Chondrocyte (in vitro differentiated cells): ENCODE results near the gene SLC24A4. TPM values are rescaled to one million over a fixed set of nuclear protein-coding genes. Genes with fewer than 3 reads are reported as not detected.

Experiments used
- DNase-seq: peaks from one replicate; pipeline ENCODE4 v3.0.0; 2021; ENCODE audit warnings: mixed read lengths, low spot score
- H3K27ac Mint-ChIP-seq: one replicate; pipeline ENCODE4 v1.8.0; 2021; ENCODE audit warnings: mild to moderate bottlenecking, moderate library complexity, mixed read lengths; ENCODE audit not compliant: unreplicated experiment
- H3K27me3 Mint-ChIP-seq: 2 replicates; pipeline ENCODE4 v1.8.0; 2021; ENCODE audit warnings: low read depth, mixed read lengths
- H3K36me3 Mint-ChIP-seq: 2 replicates; pipeline ENCODE4 v1.8.0; 2021; ENCODE audit warnings: low read depth, mixed read lengths
- H3K4me1 Mint-ChIP-seq: 2 replicates; pipeline ENCODE4 v1.8.0; 2021; ENCODE audit warnings: low read depth, mild to moderate bottlenecking, mixed read lengths
- H3K4me3 Mint-ChIP-seq: one replicate; pipeline ENCODE4 v1.8.0; 2021; ENCODE audit warnings: mild to moderate bottlenecking, moderate library complexity, mixed read lengths; ENCODE audit not compliant: unreplicated experiment
- H3K9me3 Mint-ChIP-seq: 2 replicates; pipeline ENCODE4 v1.8.0; 2021; ENCODE audit warnings: low read depth, mixed read lengths
- total RNA-seq: library from RNA; stranded (reverse); gene quantifications from 3 replicates; pipeline ENCODE4 v1.2.1, GENCODE V29; 2021
- TF ChIP-seq, protein P1 (sequence below): fragments of 200-600 bp; sonication (generic); IDR thresholded peaks from 2 replicates; pipeline ENCODE4 v1.5.0; 2021; ENCODE audit warnings: antibody characterized with exemption, mild to moderate bottlenecking, moderate library complexity

SLC24A4 gene
- total RNA-seq, 1 donor from 2014 or later, result 0.37 TPM

DNA sequence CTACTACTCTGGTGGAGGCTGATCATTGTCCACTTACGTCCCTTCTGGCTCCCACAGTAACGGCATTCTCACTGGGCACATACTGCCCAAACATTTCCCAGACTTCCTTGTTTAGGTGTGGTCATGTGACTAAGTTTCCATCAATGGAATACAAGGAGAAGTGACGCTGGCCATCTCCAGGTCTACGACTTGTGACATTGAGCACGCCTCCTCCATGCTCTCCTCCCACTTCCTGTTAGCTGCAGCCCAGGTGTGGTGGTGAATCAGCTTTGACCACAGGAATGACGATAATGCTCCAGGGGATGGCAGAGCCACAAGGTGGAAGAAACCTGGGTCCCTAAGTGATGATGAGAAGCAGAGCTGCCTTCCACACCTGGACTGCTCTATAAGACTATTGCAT, 6.0 kb upstream of the SLC24A4 start:
- Mint-ChIP-seq H3K4me1 (peaks cover 4% of the 10 kb centered on the region), H3K9me3 (no peaks in the 10 kb centered on the region), H3K27me3 (peaks cover 55% of the 10 kb centered on the region), H3K27ac (no peak overlapping the region), H3K36me3 (peaks cover 2% of the 10 kb centered on the region), H3K4me3 (no peak overlapping the region)
- no peak for DNase-seq
- TF ChIP-seq, protein P1, sequence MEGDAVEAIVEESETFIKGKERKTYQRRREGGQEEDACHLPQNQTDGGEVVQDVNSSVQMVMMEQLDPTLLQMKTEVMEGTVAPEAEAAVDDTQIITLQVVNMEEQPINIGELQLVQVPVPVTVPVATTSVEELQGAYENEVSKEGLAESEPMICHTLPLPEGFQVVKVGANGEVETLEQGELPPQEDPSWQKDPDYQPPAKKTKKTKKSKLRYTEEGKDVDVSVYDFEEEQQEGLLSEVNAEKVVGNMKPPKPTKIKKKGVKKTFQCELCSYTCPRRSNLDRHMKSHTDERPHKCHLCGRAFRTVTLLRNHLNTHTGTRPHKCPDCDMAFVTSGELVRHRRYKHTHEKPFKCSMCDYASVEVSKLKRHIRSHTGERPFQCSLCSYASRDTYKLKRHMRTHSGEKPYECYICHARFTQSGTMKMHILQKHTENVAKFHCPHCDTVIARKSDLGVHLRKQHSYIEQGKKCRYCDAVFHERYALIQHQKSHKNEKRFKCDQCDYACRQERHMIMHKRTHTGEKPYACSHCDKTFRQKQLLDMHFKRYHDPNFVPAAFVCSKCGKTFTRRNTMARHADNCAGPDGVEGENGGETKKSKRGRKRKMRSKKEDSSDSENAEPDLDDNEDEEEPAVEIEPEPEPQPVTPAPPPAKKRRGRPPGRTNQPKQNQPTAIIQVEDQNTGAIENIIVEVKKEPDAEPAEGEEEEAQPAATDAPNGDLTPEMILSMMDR, result no peak

DNA sequence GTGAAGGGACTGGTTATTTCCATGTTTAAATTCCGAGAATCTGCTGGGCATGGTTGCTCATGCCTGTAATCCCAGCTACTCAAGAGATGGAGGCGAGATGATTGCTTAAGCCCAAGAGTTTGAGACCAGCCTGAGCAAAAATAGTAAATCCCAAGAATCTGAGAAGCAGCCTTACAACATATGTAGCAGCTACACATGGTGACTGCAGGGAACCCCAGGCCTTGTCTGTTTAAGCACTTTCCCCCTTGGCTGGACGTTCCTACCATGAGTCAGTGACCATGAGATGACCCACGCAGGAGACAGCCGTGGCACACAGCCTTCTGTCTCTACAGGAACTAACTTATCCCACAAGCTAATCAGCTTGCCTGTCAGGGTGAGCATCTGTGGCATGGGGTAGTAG, 5.5 kb upstream of the SLC24A4 start:
- peaks cover 5% of the 10 kb centered on the region for H3K4me1 Mint-ChIP-seq
- H3K27me3 Mint-ChIP-seq, result peaks cover 61% of the 10 kb centered on the region
- no peak for DNase-seq

DNA sequence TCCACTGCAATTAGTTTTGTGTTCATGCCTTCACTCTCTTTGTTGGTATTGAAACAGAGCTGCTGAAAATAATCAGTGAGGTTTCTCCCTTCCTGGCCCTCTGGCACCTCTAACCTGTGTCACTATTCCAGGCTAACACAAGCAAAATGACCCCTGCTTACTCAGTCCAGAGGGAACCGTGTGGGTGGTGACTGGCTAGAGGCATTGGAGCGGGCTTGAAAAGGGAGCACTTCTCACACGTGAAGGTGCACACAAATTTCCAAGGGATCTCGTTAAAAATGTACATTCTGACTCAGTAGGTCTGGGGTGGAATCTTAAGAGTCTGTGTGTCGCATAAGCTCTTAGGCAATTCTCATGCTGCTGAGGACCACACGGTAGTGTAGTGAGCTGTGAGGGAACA, 1.3 kb upstream of the SLC24A4 start:
- Mint-ChIP-seq H3K4me3 (no peak overlapping the region), H3K27ac (no peak overlapping the region), H3K9me3 (no peaks in the 10 kb centered on the region), H3K36me3 (no peaks in the 10 kb centered on the region), H3K4me1 (peaks cover 13% of the 10 kb centered on the region), H3K27me3 (peaks cover 78% of the 10 kb centered on the region)
- TF ChIP-seq, protein P1, result no peak
- DNase-seq, result no peak

More for the DNA sequence above, 5.5 kb upstream of the SLC24A4 start:
- H3K27ac Mint-ChIP-seq, result no peak overlapping the region
- no peaks in the 10 kb centered on the region for H3K9me3 Mint-ChIP-seq
- H3K4me3 Mint-ChIP-seq, result no peak overlapping the region
- peaks cover 2% of the 10 kb centered on the region for H3K36me3 Mint-ChIP-seq
- TF ChIP-seq, protein P1, result no peak

DNA sequence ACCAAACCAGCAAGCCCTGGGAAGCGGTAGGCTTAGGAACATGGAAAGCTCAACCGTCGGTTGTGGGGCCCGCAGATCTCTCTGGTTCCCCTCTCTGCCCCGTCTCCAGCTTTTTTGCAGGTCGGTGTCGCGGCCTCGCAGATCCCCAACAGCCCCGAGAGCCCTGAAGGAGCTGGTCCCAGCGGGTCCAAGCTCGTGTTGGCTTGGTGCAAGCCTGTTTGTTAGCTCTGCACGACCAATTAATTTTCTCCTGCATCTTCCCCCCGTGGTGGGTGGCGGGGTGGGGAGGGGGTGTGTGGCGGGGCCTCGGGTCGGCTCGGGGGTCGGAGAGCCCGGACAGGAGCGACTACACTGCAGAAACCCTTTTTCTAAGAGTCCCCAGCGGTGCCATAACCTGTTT, 449 bp upstream of the SLC24A4 start:
- H3K36me3 Mint-ChIP-seq, result no peaks in the 10 kb centered on the region
- no peak for DNase-seq
- H3K4me1 Mint-ChIP-seq, result peaks cover 13% of the 10 kb centered on the region
- peak overlapping the region; percentile 71 for H3K4me3 Mint-ChIP-seq
- no peak overlapping the region for H3K27ac Mint-ChIP-seq
- TF ChIP-seq, protein P1, result no peak
- peaks cover 77% of the 10 kb centered on the region for H3K27me3 Mint-ChIP-seq
- H3K9me3 Mint-ChIP-seq, result no peaks in the 10 kb centered on the region

DNA sequence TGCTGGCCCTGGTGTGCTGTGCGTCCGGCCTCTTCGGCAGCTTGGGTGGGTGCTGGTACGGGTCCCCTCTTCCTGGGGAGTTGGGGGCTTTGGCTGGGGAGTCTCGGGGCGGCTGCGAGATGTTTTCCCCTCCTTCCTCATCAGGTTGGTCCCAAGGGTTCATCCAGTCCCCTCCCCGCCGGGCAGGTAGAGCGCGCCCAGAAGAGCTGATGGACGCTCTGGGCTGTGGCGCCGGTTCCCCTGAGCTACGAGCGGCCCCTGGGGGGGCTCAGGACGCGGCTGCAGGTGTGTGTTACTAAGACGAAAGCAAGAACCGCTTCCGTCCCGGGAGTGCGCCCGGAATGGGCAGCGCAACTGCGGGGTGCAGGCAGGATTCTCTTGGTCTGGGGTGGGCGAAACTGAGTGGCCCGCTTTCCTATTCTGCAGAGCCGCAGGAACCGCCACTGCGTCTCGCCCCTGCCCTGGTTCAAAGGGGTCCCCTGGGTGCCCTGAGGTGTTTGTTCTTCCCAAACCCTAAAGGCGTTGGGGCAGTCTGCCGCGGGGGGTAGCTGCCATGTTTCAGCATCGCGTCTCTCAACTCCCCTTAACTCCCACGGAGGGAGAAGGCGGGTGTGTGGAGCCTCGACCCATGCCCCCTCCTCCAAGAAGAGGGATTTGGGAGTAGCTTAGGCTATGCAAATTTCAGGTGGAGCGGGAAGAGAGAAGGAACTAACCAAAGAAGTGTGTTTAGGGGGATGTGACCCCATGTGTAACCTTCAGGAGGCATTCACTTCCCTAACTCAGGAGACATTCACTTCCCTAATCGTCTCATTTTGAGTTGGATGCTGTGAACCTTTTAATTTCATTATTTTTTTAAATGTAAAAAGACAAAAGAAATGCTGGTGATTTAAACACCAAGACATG, 1.2 kb downstream of the SLC24A4 start:
- Mint-ChIP-seq H3K36me3 (no peaks in the 10 kb centered on the region), H3K9me3 (no peaks in the 10 kb centered on the region), H3K4me3 (peak overlapping the region; percentile 44), H3K27me3 (peaks cover 70% of the 10 kb centered on the region), H3K27ac (no peak overlapping the region), H3K4me1 (peaks cover 13% of the 10 kb centered on the region)
- TF ChIP-seq, protein P1, result no peak
- no peak for DNase-seq
